ENCODE data around the gene TASOR2.
A peak's percentile ranks its signal among the peaks of the same experiment; 100 is the strongest.

The TASOR2 gene

DNA sequence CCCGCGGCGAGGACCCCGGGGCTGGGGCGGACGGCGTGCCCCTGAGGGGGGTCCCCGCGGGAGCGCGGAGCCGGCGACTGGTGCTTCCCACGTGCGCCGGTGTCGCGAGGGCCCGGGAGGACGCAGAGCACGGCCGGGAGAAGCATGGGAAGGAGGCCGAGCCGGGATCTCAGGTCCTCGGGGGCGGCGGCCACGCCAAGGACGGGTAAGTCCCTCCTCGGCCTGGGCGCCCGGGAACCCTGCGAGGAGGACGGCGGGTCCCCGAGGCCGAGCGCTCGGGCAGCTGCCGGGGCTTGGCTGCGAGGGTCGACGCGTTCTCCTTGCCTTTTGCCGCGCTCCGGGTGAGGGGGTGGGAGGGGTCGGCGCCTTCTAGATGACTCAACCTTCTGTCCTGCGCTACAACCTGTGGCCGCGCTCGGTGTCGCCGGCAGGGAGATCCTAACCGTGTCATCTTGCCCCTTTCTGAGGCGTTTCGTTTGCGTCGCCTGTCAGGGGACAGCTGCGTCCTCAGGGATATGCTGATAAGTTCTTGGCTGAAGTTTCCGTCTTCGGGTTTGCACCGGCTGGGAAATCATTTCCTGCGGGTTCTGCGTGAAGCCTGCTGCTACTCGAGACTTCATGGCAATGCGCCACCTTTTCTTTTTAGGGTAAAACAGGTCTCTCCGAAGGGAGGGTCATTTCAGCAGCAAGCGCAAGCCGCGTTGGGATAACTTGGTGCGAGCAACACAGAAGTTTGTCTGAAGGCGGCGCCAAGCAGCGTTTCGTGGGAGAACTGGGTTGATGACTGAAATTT lies 529 bp downstream of the TASOR2 start:
- peak; percentile 52 to 78 (median 62) for DNase-seq

DNA sequence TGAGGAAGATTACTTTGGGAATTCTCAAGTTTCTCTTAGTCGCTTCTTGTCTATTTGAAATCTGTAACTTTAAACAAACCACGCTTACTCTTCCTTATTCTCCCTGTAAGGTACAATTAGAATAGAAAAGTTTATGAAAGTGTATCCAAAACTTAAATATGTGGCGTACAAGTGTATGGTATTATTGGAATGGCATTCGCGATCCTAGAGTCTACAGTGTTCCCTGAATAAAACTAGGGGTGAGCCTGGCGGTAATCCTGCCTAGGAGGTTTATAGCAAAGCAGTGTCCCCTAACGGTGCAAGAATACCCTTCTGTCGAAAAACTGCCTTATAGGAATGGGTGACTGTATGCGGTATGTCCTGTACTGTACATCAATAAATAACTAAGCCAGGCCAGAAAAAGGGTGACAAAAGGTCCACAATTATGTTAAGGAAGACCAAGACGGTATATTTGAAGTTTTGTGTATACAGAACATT lies 1.2 kb downstream of the TASOR2 start:
- DNase-seq = no peak

DNA sequence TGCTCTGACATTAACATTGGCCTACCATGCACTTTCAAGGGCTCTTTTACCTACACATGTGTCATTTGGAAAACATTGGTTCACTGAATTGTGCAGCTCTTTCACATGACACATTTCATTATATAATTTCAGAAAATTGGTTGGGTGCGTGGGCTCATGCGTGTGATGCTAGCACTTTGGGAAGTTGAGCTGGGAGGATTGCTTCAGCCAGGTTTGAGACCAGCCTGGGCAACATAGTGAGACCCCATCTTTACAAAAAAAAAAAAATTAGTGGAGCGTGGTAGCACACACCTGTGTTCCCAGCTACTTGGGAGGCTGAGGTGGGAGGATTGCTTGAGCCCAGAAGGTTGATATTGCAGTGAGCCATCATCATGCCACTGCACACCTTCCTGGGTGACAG lies 3.9 kb downstream of the TASOR2 start:
- no peak for DNase-seq

DNA sequence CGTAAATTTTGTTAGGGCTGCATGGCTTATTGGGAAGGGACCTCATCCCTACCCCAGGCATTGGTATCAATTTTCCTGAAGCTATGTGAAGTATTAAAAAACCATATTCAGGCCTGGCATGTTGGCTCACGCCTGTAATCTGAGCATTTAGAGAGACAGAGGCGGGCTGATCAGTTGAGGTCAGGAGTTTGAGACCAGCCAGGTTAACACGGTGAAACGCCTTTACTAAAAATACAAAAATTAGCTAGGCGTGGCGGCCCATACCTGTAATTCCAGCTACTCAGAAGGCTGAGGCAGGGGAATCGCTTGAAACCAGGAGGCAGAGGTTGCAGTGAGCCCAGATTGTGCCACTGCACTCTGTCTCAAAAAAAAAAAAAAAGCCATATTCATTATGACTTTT lies 7.1 kb downstream of the TASOR2 start:
- DNase-seq = no peak

DNA sequence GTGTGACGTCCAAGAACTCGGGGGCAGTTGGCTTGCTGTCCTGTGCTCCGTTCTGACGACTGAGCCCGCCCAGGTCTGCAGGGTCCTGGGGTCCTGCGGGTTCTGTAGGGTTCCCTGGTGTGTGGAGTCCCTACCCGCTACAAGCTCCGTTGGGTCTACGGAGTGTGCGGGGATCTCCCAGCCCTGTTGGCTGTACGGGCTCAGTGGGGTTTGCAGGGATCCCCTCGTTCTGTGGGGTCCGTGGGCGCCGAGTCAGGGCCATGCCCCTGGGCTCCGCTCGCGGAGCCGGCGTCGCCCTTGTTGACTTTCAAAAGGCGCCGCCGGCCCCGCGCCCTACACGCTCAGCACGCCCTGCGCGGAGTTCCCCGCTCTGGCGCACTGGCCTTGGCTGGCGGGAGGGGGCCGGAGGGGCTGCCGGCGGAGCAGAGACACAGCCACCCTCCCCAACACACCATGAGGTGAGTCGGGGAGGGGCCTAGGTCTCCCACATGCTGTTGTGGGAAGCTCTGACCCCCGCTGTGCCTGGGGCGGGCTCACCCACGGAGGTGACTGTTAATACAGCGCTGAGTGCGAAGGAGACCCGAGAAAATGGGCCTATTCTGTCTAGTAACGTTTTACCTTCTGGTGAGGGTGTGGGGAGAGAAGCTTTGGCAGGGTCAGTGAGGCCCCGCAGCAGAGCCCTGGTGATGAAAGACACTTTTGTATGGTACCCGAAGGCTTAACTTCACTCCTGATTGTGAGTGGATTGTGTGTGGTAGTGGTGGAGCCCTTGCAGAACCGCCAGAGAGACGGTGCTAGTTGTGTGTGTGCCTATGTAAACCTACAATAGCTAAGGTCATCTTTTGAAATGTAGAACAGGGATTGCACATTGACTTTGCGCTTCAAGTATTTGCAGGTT lies 8.1 kb downstream of the TASOR2 start:
- DNase-seq = peak; percentile 28 to 65 (median 47)

DNA sequence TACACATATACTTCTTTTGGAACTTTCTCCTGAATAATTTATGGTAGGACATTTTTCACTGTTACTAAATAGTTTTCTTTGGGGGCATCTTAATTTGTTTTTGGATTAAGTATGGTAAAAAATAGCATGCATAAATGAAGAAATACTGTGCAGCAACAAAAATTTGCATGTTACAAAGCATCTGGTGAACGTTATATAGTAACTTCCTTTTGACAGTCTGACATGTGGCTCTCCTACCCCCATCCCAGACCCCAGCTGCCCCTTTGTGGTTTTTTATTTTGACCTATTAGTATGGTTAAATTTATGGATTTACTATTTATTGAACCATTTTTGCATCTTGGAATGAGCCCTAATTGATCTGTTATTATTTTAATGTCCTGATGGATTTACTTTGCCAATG lies 9.9 kb downstream of the TASOR2 start:
- no peak for DNase-seq

DNA sequence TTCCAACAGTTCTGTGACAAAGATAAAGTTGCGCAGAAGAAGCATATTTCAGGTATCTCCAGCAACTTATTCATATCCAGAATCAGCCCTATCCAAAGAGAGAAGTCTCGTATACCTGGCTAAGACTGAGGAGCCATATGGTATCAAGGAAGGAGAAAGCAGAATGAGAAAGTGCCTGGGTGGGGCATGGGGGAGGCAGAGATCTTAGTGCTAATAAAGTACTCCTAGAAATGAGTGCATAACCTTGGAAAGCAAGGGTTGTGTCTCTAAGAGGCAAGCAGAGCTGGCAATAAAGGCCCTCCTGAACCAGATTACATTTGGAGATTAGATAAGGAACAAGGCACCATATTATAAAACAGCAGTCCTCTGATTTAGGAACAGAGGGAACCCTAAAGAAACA lies 12.7 kb downstream of the TASOR2 start:
- no peak for DNase-seq

DNA sequence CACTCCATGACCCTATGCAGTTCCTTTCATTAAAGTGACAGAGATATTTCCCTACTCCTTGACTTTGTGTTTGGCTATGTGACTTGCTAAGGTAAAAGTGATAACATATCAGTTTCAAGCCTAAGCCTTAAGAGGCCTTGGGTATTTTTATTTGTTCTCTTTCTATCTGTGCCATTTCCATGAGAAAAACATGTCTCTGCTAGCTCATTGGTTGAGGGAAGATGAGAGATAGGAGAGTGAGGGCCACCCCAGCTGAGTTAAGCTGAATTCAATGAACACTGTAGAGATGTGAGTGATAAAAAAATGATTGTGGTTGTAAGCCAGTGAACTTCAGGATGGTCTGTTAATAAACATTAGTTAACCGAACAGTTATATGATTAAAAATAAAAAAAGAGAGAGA lies 13.4 kb downstream of the TASOR2 start:
- DNase-seq = no peak

DNA sequence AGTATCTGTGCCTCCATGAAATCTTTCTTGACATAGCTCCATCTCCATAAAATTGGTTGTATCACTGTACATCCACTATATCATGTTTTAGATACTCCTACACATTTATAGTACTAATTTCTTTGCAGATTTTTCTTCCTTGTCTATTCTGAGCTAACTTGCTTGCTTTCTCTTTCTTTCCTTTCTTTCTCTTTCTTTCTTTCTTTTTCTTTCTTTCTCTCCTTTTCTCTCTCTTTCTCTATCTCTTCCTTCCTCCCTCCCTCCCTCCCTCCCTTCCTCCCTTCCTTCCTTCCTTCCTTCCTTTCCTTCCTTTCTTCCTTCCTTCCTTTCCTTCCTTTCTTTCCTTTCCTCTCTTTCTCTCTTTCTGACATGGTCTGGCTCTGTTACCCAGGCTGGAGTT lies 23.7 kb downstream of the TASOR2 start:
- DNase-seq = no peak

DNA sequence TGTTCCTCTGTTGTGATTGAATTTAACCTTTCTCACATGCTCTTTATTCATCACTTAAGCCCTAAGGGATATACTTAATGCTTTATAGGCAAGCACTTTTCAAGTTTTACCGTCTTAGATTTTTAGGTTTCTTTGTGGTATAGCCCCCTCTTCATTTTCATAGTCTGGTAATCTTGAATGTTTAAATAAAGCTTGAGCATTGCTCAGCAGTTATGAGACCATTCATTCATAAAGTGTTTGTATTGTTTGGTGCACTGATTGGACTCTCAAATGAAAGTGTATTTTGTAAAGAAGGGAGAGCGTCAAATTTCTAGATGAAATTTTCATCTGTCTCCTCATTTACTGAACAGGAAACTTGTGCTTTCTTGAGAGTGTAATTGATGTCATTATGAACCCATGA lies 25.2 kb downstream of the TASOR2 start:
- no peak for DNase-seq

DNA sequence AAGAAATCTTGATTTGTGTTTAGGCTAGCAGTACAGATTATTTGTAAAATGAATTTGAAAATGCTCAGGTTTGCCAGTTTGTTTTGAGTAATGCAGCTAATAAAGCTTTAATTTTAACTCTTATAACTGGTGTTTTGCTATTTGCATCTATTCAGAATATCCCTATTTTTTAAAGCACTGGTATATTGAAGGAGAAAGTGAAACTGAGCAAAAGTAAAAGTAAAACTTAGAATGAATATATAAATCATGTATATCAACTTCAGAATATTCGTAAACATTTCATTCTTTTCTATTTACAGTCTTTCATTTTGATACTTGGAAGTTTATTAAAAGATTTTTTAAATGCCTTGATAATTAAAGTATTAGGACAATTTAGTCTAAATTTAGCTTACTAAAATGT lies 26.2 kb downstream of the TASOR2 start:
- no peak for DNase-seq

DNA sequence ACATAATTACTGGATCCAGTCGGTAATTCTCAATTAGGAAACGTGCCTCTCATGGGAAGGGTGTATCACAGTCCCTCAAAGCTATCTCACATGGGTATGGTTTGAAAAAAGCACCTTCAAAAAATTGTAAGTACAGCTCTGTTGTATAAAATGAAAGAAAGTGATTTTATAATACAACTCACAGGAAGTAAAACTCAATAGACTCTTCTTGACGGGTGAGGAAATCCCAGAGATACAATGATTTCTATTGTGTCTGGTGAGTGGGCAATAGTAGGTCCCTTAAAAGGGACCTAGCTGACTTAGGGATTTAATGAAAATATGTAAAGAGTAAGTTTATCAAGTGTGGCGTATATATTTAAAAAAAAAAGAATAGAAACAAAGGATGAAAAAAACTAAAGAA lies 27.0 kb downstream of the TASOR2 start:
- no peak for DNase-seq

DNA sequence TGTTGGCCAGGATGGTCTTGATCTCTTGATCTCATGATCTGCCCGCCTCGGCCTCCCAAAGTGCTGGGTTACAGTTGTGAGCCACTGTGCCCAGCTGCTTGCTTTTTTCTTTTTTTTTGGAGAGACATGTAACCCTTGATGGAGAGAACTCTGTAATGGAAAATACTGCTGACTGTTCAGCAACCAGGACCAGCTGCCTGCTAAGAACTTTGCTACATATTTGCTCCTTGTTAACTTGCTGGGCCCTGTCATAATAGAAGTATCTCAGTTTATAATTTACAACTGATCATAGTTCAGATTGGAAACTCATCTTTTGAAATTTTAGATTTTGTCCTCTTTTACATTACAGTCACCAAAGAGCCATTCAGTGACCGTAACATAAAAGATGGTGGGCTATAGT lies 34.9 kb downstream of the TASOR2 start:
- no peak for DNase-seq

DNA sequence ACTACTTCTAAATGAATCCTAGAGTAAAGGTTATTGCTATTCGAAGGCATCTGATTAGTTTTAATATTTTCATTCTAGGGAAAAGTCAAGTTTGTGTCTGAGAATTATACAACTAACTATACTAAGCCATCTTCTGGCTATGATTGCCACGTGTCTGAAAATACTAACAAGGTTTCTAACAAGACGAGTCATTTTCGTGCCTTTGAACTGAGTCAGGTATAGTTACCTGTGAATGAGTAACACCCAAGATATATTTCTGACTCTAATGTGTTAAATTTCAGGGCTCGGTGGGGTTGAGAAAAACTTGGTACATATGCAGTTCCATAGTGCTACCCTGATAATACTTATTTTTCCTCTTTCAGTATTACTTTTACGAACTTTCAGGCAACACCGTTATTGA lies 35.5 kb downstream of the TASOR2 start:
- DNase-seq = no peak

DNA sequence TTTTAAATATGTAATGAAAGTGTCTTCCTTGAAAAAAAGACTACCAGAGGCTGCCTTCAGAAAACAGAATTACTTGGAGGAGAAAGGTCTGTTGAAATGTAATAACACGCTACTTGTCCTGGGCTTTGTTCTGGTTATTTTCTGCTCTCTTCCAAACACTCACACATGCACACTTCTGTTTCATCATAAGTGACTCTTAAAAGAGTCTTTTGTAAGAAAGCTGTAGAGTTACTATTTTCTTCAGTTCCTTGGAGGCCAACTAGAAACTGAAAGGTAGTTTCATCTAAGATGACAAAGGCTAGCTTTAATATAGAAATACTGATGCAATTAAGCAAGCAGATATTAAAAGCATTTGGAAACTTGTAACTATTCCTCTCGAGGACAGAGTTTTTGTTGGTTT lies 39.1 kb downstream of the TASOR2 start:
- DNase-seq = no peak

DNA sequence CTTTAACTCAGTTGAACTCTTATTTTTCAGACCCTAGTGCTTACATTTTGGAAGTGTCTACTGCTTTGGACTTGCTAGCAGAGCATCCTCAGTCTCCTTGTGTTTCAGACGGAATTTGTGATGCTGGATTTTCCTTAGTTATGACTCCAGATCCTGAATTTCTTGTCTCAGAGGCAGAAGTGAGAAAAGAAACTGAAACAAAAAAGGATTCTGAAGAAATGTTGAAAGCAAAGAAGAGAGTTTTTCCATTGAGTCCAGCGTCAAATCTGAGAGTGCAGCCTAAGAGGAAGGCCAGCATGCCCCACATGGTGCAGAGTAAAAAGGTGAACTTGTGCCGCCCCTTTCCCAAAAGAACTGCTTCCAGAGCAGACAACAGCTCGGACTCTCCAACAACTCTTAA lies 46.1 kb downstream of the TASOR2 start:
- DNase-seq = no peak

DNA sequence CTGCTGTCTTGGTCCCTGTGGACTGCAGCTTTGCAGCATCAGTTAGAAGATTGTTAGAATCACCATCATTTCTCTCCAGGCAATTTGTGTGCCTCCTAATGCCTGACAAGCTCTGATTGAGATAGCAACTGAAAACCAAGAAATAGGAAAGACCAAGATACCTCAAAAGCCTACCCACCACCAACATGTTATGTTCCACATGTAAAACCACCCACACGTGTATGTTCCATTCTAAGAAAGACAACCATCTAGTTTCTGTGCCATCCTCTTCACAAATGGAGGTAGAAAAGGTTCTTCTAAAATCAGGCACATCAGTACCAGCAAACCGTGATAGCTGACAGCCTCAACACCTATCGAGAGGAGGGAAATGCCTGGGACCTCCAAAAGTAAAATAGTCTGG lies 46.9 kb downstream of the TASOR2 start:
- DNase-seq = peak in 1 of 5 donors; percentile 41

DNA sequence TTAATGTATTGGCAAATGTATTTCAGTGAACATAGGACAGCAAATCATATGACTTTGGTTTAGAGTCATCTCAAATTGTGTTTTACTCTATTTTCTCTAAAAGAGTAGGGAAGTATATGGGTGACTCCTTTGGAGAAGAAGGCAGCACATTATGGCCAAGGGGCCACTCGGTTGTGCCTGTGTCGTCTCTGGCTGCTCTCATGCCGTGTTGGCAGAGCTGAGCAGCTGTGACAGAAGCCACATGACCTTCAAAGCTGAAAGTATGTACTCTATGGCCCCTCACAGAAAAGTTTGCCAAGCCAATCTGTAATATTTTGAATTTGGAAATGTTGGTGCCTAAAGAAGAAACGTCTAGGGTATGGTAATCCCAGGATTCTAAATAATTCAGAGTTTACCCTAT lies 47.5 kb downstream of the TASOR2 start:
- no peak for DNase-seq
